ENCODE results near the gene GNAS-AS1. TPM values are rescaled to one million over a fixed set of nuclear protein-coding genes. Genes with fewer than 3 reads are reported as not detected.
A peak's percentile ranks its signal among the peaks of the same experiment; 100 is the strongest.

GNAS-AS1 gene
- total RNA-seq, 2 experiments from 2014 or later, result 0.89 to 1.8 TPM

DNA sequence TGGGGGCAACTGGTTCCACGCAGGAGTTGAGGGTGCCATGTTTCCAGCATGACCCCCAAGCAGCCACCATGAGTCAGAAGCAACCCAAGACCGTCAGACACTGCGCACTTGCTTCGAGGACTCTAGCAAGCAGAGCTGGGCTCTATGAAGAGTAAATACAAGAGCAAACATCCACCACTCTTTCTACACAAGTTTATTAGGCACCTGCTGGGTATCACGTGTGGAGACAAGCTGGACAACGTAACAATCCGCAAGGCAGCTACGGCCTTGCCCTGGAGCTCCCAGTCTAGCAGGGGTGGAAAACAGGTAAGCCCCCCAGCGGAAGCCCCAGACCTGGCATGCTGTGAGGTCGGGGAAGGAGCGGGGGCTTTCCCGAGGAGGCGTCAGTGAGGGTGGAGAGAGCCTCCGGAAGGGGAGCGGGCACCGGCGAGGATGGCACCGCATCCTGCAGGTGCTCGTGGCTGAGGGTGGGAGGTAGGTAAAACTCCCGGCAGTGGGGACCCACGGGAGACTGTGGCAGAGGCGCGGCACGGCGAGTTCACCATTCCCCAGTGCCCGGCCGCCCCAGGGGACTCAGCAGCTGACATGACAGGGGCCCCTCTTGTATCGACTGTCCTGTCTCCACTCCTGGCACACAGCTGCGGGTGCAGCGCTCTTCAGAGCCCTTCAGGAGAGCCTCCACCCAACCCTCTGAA is 33.6 kb downstream of the GNAS-AS1 start:
- H3K4me1 Mint-ChIP-seq, result peaks cover 17% of the 10 kb centered on the region
- H3K9me3 Mint-ChIP-seq (ENCODE audit: low read depth), result peaks cover 3% of the 10 kb centered on the region
- H3K27me3 Mint-ChIP-seq, result peaks cover 62% of the 10 kb centered on the region
- no peak overlapping the region for H3K4me3 Mint-ChIP-seq
- ATAC-seq (no peak), DNase-seq (no peak)
- CTCF ChIA-PET, result no interaction called here
- H3K27ac Mint-ChIP-seq, result no peak overlapping the region
- peaks cover 12% of the 10 kb centered on the region for H3K36me3 Mint-ChIP-seq

DNA sequence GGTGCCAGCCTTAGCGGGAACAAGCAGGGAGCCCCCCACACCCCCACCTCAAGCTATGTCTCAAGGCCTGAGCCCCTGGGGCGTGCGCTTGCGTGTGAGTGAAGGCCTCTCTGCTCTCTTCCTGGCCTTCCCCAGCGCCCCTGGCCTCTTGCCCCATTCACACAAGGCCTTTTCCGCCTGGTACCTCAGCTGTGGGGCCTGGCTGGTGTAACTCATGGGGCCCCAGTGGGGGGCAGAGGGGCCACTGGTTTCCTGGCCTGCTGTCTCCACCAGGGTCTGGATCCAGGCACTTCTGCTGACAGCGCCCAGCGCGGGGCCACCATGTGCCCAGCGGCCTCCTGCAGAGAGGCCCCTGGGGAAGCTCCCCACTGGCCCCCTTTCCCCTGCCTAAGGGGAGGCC is 34.7 kb downstream of the GNAS-AS1 start:
- H3K9me3 Mint-ChIP-seq (ENCODE audit: low read depth), result peaks cover 3% of the 10 kb centered on the region
- CTCF ChIA-PET, result no interaction called here

DNA sequence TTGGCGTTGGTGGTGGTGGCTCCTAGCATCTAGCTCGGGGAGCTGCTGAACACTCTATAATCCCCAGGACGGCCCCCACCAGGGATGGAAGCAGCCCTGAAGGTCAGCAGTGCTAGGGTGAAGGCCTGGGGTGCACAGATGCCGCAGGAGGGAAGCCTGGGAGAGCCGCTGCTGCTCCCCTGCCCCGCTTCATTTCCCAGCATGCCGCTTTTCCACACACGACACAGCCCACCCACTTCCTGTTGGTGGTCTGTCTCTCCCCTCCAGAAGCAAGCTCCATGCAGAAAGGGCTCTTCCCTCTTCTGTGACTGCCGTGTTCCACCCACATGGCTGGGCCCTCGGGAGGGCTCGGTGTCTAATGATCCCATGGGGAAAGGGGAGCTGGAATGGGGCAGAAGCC is 35.3 kb downstream of the GNAS-AS1 start:
- ATAC-seq (no peak), DNase-seq (no peak)
- H3K9me3 Mint-ChIP-seq (ENCODE audit: low read depth), result peaks cover under 1% of the 10 kb centered on the region
- peaks cover 30% of the 10 kb centered on the region for H3K4me1 Mint-ChIP-seq
- H3K4me3 Mint-ChIP-seq, result no peak overlapping the region
- peaks cover 2% of the 10 kb centered on the region for H3K36me3 Mint-ChIP-seq
- H3K27ac Mint-ChIP-seq, result no peak overlapping the region
- peaks cover 60% of the 10 kb centered on the region for H3K27me3 Mint-ChIP-seq
- CTCF ChIA-PET, result no interaction called here

More for the DNA sequence above, 34.7 kb downstream of the GNAS-AS1 start:
- DNase-seq, result no peak
- peaks cover 24% of the 10 kb centered on the region for H3K4me1 Mint-ChIP-seq
- no peak for ATAC-seq
- no peak overlapping the region for H3K4me3 Mint-ChIP-seq
- H3K27me3 Mint-ChIP-seq, result peaks cover 64% of the 10 kb centered on the region
- peaks cover 8% of the 10 kb centered on the region for H3K36me3 Mint-ChIP-seq
- H3K27ac Mint-ChIP-seq, result no peak overlapping the region

- no peak for DNase-seq
- CTCF ChIA-PET, result interaction anchor here (0.6 kb wide), 1 partner anchor 161 kb away, joined by 3 read pairs; no protein-coding TSS in a partner anchor
- no peak overlapping the region for H3K27ac Mint-ChIP-seq
- H3K4me1 Mint-ChIP-seq, result peaks cover 29% of the 10 kb centered on the region
- no peak for ATAC-seq
- no peaks in the 10 kb centered on the region for H3K9me3 Mint-ChIP-seq (ENCODE audit: low read depth)
- no peaks in the 10 kb centered on the region for H3K36me3 Mint-ChIP-seq
- H3K4me3 Mint-ChIP-seq, result no peak overlapping the region
- H3K27me3 Mint-ChIP-seq, result peaks cover 76% of the 10 kb centered on the region
Measured at GRCh38 chr20:58813369-58813768, 37.3 kb downstream of the GNAS-AS1 start.

GRCh38 chr20:58811334-58811733 is 39.4 kb downstream of the GNAS-AS1 start:
- Mint-ChIP-seq H3K4me3 (no peak overlapping the region), H3K27ac (no peak overlapping the region), H3K36me3 (no peaks in the 10 kb centered on the region), H3K4me1 (peaks cover 23% of the 10 kb centered on the region), H3K27me3 (peaks cover 87% of the 10 kb centered on the region), H3K9me3 (ENCODE audit: low read depth) (no peaks in the 10 kb centered on the region)
- CTCF ChIA-PET, result no interaction called here
- DNase-seq, result no peak
- ATAC-seq, result no peak

DNA sequence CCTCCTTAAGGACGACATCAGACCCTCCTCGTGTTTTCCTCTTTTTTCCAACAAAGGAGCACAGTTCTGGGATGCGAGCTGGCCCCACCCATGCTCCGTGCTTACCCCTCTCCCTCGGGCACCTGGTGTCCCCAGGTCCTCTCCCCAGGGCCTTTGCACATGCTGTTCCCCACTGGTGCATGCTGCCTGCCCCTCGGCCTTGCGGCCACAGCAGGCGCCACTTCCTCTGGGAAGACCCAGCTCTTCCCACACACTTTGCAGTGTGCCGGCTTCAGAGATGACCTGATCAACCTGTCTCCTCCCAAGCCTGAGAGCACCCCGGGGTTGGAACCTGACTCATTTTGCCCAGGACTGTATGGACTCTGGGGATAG is 39.8 kb downstream of the GNAS-AS1 start:
- peaks cover 23% of the 10 kb centered on the region for H3K4me1 Mint-ChIP-seq
- CTCF ChIA-PET, result no interaction called here
- H3K4me3 Mint-ChIP-seq, result no peak overlapping the region
- DNase-seq (no peak), ATAC-seq (no peak)
- no peaks in the 10 kb centered on the region for H3K36me3 Mint-ChIP-seq
- H3K9me3 Mint-ChIP-seq (ENCODE audit: low read depth), result no peaks in the 10 kb centered on the region
- peaks cover 91% of the 10 kb centered on the region for H3K27me3 Mint-ChIP-seq
- H3K27ac Mint-ChIP-seq, result no peak overlapping the region

DNA sequence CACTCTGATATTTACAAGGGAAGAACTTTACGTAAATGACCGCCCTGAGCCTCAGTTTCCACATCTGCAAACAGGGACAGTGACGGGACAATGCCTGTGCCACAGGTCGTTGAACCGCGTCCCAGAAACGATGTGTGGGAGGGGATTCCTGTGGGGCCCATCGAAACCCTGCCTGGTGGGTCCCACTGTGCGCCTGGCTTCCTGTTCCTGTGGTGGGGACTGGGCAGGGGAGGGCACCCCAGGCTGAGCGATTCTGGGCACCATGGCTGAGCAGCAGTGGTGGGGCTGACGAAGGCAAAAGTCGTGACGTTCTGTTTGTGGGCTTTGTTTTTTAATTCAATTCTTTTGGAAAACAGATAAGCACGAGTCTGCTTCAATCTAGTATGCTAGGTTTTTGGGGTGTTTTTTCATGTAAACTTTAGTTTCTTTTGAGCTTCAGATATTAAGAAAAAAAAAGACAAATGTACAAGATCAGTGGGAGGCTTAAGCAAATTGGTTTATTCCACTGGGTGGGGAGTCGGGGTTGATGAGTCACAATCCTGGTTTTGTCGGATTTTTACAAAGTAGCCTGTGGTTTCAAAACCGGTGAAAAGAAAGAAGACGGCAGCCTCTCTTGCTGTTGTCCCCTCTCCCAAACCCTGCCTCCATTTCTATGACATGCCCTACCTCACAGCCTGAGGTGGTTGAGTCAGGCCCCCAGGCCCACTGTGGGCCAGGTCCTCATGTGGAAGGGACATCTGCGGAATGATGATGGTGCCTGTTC is 40.4 kb downstream of the GNAS-AS1 start:
- ATAC-seq (peak; percentile 64), DNase-seq (peak; percentile 62)
- Mint-ChIP-seq H3K36me3 (no peaks in the 10 kb centered on the region), H3K4me1 (peaks cover 23% of the 10 kb centered on the region), H3K27ac (peak overlapping the region; percentile 52), H3K27me3 (peaks cover 91% of the 10 kb centered on the region), H3K4me3 (no peak overlapping the region), H3K9me3 (ENCODE audit: low read depth) (no peaks in the 10 kb centered on the region)
- CTCF ChIA-PET, result interaction anchor here (1.5 kb wide), 1 partner anchor 8 kb away, joined by 5 read pairs; no protein-coding TSS in a partner anchor

DNA sequence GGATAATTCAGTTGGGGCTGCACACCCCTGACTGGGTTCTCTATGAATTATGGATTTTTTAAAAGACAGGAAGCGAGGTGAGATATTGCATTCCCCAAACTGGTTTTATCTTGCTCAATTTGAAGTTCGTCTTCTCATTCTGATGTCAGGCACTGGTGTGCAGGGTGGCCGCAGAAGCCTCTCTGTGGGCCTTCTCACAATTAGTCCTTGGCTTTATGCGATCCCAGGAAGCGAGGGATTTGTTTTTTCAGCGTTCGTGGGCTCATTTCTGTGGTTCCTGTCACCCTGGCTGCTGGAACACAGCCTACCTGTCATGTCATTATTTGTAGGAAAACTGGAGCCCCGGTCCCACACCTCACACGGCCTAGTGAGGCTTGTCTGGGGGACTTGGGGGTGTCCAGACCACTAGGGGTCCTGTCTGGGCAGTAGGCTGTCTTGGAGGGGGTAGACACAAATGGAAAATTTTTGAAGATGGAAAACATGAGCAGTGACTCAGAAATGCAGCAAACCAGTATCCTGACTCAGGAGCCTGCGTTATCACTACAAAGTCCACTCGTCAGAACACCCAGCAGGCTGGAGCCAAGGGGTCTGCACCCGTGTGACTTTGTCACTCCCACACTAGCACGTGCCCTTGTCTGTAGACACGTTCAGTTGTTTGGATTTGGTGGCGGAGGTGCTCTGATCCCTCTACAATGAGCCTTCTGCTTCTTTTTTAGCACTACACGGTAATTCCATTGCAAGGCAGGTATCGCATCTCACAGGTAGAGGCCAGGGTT is 42.2 kb downstream of the GNAS-AS1 start:
- H3K27ac Mint-ChIP-seq, result no peak overlapping the region

DNA sequence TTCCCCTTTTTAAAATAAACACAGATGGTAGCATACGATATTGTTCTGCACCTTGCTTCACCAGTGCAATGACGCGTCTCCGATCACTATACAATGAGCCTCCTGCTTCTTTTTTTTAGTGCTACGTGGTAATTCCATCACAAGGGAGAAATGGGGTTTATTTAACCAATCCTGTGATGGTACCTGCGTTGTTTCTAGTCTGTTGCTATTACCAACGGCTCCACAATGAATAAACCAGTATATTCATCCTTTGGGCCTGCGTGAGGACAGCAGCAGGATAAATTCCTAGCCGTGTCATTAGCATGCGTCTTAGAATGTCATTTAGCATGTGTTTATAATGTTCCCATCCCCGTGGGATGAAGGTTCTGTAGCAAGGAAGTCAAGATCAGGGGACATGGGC is 42.9 kb downstream of the GNAS-AS1 start:
- H3K27ac Mint-ChIP-seq, result no peak overlapping the region
- CTCF ChIA-PET, result no interaction called here
- ATAC-seq (no peak), DNase-seq (no peak)
- H3K27me3 Mint-ChIP-seq, result peaks cover 89% of the 10 kb centered on the region
- H3K4me3 Mint-ChIP-seq, result no peak overlapping the region
- H3K9me3 Mint-ChIP-seq (ENCODE audit: low read depth), result no peaks in the 10 kb centered on the region
- H3K36me3 Mint-ChIP-seq, result no peaks in the 10 kb centered on the region
- H3K4me1 Mint-ChIP-seq, result peaks cover 23% of the 10 kb centered on the region

More for the DNA sequence above, 42.2 kb downstream of the GNAS-AS1 start:
- CTCF ChIA-PET, result no interaction called here
- Mint-ChIP-seq H3K9me3 (ENCODE audit: low read depth) (no peaks in the 10 kb centered on the region), H3K27me3 (peaks cover 89% of the 10 kb centered on the region), H3K4me3 (no peak overlapping the region), H3K4me1 (peaks cover 23% of the 10 kb centered on the region), H3K36me3 (no peaks in the 10 kb centered on the region)
- no peak for DNase-seq
- no peak for ATAC-seq

DNA sequence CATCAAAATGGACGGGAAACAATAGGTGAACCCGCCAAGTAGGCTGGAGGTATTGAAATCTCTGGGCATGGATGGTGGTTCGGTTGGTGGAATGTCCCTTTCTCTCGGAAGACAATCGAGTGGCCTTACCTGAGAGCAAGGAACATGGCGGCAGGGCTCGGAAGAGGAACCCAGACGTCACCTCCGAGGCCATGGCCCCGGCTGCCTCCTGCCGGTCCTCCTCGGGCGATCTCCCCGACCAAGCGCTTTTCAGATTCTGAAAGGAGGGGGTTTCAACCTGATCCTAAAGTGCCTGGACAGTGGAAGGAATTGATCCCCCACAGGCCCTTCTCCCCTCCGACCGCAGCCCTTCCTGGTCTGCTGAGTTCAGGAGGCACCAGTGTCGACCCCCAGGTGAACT is 47.2 kb downstream of the GNAS-AS1 start:
- DNase-seq, result no peak
- Mint-ChIP-seq H3K9me3 (ENCODE audit: low read depth) (no peaks in the 10 kb centered on the region), H3K27me3 (peaks cover 78% of the 10 kb centered on the region), H3K36me3 (no peaks in the 10 kb centered on the region), H3K4me1 (no peaks in the 10 kb centered on the region), H3K4me3 (no peak overlapping the region), H3K27ac (no peak overlapping the region)
- CTCF ChIA-PET, result no interaction called here
- ATAC-seq, result no peak

GRCh38 chr20:58802061-58802460 is 48.6 kb downstream of the GNAS-AS1 start:
- no peaks in the 10 kb centered on the region for H3K36me3 Mint-ChIP-seq

DNA sequence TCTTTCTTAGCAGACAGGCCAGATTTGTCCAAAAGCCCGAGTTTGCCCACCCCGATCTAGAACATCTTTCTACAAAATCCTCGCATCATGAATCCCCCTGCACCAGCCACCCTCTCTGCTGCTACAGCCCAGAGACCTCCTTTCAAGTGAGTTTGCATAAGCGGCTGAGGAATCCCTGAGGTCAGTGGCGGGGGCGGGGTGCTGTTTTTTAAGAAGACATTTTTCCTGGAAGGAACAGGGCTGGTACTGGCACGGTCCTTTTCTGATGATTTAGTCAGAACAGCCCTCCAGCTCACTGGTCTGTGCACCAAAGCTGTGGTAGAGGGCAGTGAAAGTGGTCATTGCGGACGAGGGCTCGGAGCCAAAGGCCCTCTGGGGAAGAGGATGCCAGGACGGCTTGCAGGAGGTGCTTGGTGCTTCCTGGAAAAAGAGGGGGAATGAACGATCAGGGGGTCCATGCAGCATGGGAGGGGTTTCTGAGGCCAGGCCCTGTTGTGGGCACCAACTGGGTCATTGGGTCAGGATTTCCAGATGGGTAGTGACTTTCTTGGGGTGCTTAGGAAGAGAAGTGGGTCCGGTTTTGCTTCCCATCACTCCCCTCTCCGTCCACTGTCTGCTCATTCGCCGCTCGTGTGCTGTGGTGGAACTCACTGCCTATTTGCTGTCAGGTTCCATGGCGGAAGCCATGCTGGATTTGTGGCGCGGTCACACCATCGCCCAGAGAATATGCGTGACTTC is 50.4 kb downstream of the GNAS-AS1 start:
- Mint-ChIP-seq H3K4me3 (no peak overlapping the region), H3K9me3 (ENCODE audit: low read depth) (no peaks in the 10 kb centered on the region), H3K4me1 (no peaks in the 10 kb centered on the region), H3K27ac (no peak overlapping the region), H3K27me3 (peaks cover 66% of the 10 kb centered on the region), H3K36me3 (no peaks in the 10 kb centered on the region)
- ATAC-seq (no peak), DNase-seq (no peak)
- CTCF ChIA-PET, result no interaction called here

More at GRCh38 chr20:58802061-58802460, 48.6 kb downstream of the GNAS-AS1 start:
- ATAC-seq (no peak), DNase-seq (no peak)
- Mint-ChIP-seq H3K4me3 (no peak overlapping the region), H3K27me3 (peaks cover 73% of the 10 kb centered on the region), H3K9me3 (ENCODE audit: low read depth) (no peaks in the 10 kb centered on the region), H3K4me1 (no peaks in the 10 kb centered on the region), H3K27ac (no peak overlapping the region)
- CTCF ChIA-PET, result no interaction called here
